C4-2B (cell line): Measurements from ENCODE around the gene YARS1.

Experiments used
- CTCF ChIP-seq: fragments of 450-650 bp; conservative IDR thresholded peaks from 2 replicates; pipeline ENCODE4 v1.5.1; 2017; ENCODE audit warnings: mild to moderate bottlenecking
- ZFX ChIP-seq: fragments of 450-650 bp; IDR thresholded peaks from 2 replicates; pipeline ENCODE4 v1.6.1; 2017

- TF ChIP-seq CTCF (no peak), ZFX (no peak)
These were observed 45.4 kb downstream of the YARS1 start for GRCh38 chr1:32771561-32772280.
